ENCODE results near the gene OTUD7B.

DNA sequence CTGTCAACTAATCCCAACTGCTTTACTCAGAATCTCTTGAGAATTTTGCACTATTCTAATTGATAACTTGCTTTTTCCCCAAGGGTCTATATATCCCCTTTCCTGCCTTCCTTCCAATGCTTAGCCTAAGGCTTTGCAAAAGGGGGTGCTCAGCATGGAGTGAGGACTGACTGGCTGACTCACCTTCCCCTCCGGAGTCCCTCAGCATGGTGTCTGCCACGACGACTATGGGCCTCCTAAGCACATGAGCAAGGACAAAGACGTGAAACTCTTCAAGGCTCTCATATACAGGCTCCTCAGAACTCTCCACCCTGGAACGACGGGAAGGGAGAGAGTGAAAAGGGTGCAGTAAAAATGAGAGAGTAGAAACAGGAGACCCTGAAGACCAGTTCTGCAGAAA lies 60.6 kb downstream of the OTUD7B start:
- TF ChIP-seq ZNF565 (CRISPR knock-in tag; conservative IDR thresholded peaks at IDR 0.05; ENCODE audit: low read depth) (no peak), SNAI2 (CRISPR knock-in tag; IDR thresholded peaks at IDR 0.05) (no peak), RARB (CRISPR knock-in tag; IDR thresholded peaks at IDR 0.05) (no peak), ZNF70 (CRISPR knock-in tag; IDR thresholded peaks at IDR 0.05) (no peak), OSR1 (CRISPR knock-in tag; IDR thresholded peaks at IDR 0.05) (no peak)
- TF ChIP-seq, protein P1, sequence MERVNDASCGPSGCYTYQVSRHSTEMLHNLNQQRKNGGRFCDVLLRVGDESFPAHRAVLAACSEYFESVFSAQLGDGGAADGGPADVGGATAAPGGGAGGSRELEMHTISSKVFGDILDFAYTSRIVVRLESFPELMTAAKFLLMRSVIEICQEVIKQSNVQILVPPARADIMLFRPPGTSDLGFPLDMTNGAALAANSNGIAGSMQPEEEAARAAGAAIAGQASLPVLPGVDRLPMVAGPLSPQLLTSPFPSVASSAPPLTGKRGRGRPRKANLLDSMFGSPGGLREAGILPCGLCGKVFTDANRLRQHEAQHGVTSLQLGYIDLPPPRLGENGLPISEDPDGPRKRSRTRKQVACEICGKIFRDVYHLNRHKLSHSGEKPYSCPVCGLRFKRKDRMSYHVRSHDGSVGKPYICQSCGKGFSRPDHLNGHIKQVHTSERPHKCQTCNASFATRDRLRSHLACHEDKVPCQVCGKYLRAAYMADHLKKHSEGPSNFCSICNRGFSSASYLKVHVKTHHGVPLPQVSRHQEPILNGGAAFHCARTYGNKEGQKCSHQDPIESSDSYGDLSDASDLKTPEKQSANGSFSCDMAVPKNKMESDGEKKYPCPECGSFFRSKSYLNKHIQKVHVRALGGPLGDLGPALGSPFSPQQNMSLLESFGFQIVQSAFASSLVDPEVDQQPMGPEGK (CRISPR knock-in tag; IDR thresholded peaks at IDR 0.05; ENCODE audit: borderline replicate concordance), result no peak
- TF ChIP-seq, protein P2, sequence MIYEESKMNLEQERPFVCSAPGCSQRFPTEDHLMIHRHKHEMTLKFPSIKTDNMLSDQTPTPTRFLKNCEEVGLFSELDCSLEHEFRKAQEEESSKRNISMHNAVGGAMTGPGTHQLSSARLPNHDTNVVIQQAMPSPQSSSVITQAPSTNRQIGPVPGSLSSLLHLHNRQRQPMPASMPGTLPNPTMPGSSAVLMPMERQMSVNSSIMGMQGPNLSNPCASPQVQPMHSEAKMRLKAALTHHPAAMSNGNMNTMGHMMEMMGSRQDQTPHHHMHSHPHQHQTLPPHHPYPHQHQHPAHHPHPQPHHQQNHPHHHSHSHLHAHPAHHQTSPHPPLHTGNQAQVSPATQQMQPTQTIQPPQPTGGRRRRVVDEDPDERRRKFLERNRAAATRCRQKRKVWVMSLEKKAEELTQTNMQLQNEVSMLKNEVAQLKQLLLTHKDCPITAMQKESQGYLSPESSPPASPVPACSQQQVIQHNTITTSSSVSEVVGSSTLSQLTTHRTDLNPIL (CRISPR knock-in tag; IDR thresholded peaks at IDR 0.05; ENCODE audit: low read depth), result no peak
